Endothelial cell of hepatic sinusoid (primary cell): Measurements from ENCODE around the gene ANAPC10.

Experiments used
- in situ Hi-C: cut with HindIII; loops from 2 replicates; pipeline ENCODE4 v1.10.0; 2017; ENCODE audit warnings: low sequenced_read_pairs

ANAPC10 gene

GRCh38 chr4:145075742-145076468 lies 22.1 kb downstream of the ANAPC10 start:
- in situ Hi-C loops: no loop called here

- in situ Hi-C loops: no loop called here
Observed at GRCh38 chr4:145071560-145071959, 26.4 kb downstream of the ANAPC10 start.

- in situ Hi-C loops: no loop called here
Observed at GRCh38 chr4:145069361-145069760, 28.6 kb downstream of the ANAPC10 start.

GRCh38 chr4:145066063-145066501 lies 31.9 kb downstream of the ANAPC10 start:
- in situ Hi-C loops: no loop called here

GRCh38 chr4:145061318-145061920 lies 36.6 kb downstream of the ANAPC10 start:
- in situ Hi-C loops: no loop called here

GRCh38 chr4:145058256-145058655 lies 39.7 kb downstream of the ANAPC10 start:
- in situ Hi-C loops: no loop called here

GRCh38 chr4:145056325-145057130 lies 41.5 kb downstream of the ANAPC10 start:
- in situ Hi-C loops: no loop called here

- in situ Hi-C loops: no loop called here
Observed at GRCh38 chr4:145055533-145056257, 42.3 kb downstream of the ANAPC10 start.

GRCh38 chr4:145049241-145049640 lies 48.8 kb downstream of the ANAPC10 start:
- in situ Hi-C loops: no loop called here

- in situ Hi-C loops: no loop called here
Observed at GRCh38 chr4:145048817-145049216, 49.2 kb downstream of the ANAPC10 start.

GRCh38 chr4:145047151-145047550 lies 50.8 kb downstream of the ANAPC10 start:
- in situ Hi-C loops: no loop called here

GRCh38 chr4:145045180-145045579 lies 52.8 kb downstream of the ANAPC10 start:
- in situ Hi-C loops: no loop called here

- in situ Hi-C loops: no loop called here
Observed at GRCh38 chr4:145044341-145044740, 53.7 kb downstream of the ANAPC10 start.

GRCh38 chr4:145043306-145043705 lies 54.7 kb downstream of the ANAPC10 start:
- in situ Hi-C loops: no loop called here

GRCh38 chr4:145042601-145043285 lies 55.3 kb downstream of the ANAPC10 start:
- in situ Hi-C loops: no loop called here

GRCh38 chr4:145041378-145041777 lies 56.6 kb downstream of the ANAPC10 start:
- in situ Hi-C loops: no loop called here

GRCh38 chr4:145035494-145036136 lies 62.4 kb downstream of the ANAPC10 start:
- in situ Hi-C loops: no loop called here

- in situ Hi-C loops: no loop called here
Observed at GRCh38 chr4:145034727-145035211, 63.2 kb downstream of the ANAPC10 start.

GRCh38 chr4:145019346-145019745 lies 78.7 kb downstream of the ANAPC10 start:
- in situ Hi-C loops: no loop called here

GRCh38 chr4:145014365-145014764 lies 83.6 kb downstream of the ANAPC10 start:
- in situ Hi-C loops: no loop called here
